ENCODE data around the gene DHRS3. TPM values are rescaled to one million over a fixed set of nuclear protein-coding genes. Genes with fewer than 3 reads are reported as not detected.

DHRS3 gene
- total and polyA plus RNA-seq, 10 of the 15 experiments (the other 5 are each of a cell fraction or from before 2014, with no cell fraction given), result 0.23 to 29.7 (median 1.2) TPM

GRCh38 chr1:12518931-12519692, 98.9 kb downstream of the DHRS3 start (continued):
- no peak for TF ChIP-seq E2F8 (IDR thresholded peaks at IDR 0.05; ENCODE audit: low read depth, partially characterized antibody)
- TF ChIP-seq PRDM15 (CRISPR knock-in tag; IDR thresholded peaks at IDR 0.05), result no peak
- TF ChIP-seq ZZZ3 (IDR thresholded peaks at IDR 0.05; ENCODE audit: control insufficient read depth, insufficient read length, low read depth), result no peak
- TF ChIP-seq MEF2B (IDR thresholded peaks at IDR 0.05; ENCODE audit: partially characterized antibody, poor library complexity, severe bottlenecking), result peak; percentile 57
- no peak for TF ChIP-seq ZNF622 (IDR thresholded peaks at IDR 0.05)
- TF ChIP-seq DPF2 (IDR thresholded peaks at IDR 0.05), result no peak
- no peak for TF ChIP-seq EP300 (IDR thresholded peaks at IDR 0.05; ENCODE audit: borderline replicate concordance in 1 of 2, control insufficient read depth in 1 of 2, low read depth in 2 of 2, low read length in 2 of 2)
- TF ChIP-seq RB1 (IDR thresholded peaks at IDR 0.05; ENCODE audit: borderline replicate concordance), result no peak
- TF ChIP-seq CTCF (IDR thresholded peaks at IDR 0.05 in 2 of 3, conservative IDR thresholded peaks at IDR 0.05 in 1 of 3; ENCODE audit: control insufficient read depth in 2 of 3, extremely low read depth in 1 of 3, insufficient read depth in 1 of 3, low read depth in 3 of 3, low read length in 3 of 3), result no peak
- TF ChIP-seq BHLHE40 (IDR thresholded peaks at IDR 0.05; ENCODE audit: borderline replicate concordance in 1 of 2, low read depth in 2 of 2, low read length in 1 of 2), result peak in 1 of 2 experiments; percentile 37; a peak in 1 of 4 replicates
